Osteoblast (primary cell): ENCODE results near the gene HP1BP3. TPM values are rescaled to one million over a fixed set of nuclear protein-coding genes. Genes with fewer than 3 reads are reported as not detected.

Source experiments
- DNase-seq: peaks from one replicate; pipeline ENCODE4 v3.0.0; 2011; ENCODE audit warnings: low spot score, mixed read lengths; ENCODE audit not compliant: insufficient read length; ENCODE audit errors: missing footprints
- H2AFZ ChIP-seq: 2 replicates; pipeline ENCODE4 v1.6.0; 2011; ENCODE audit warnings: mild to moderate bottlenecking, low read length
- H3K27ac ChIP-seq: 2 replicates; pipeline ENCODE4 v1.5.1; 2011; ENCODE audit warnings: mild to moderate bottlenecking, low read depth, low read length, moderate library complexity
- H3K27me3 ChIP-seq: 2 replicates; pipeline ENCODE4 v1.6.0; 2012; ENCODE audit warnings: mild to moderate bottlenecking, control low read depth, inconsistent platforms, low read length, moderate library complexity; ENCODE audit not compliant: insufficient read depth
- H3K36me3 ChIP-seq: 2 replicates; pipeline ENCODE4 v1.5.1; 2011; ENCODE audit warnings: mild to moderate bottlenecking, low read length, control low read depth, moderate library complexity; ENCODE audit not compliant: insufficient read depth
- H3K4me1 ChIP-seq: 2 replicates; pipeline ENCODE4 v1.5.1; 2011; ENCODE audit warnings: mild to moderate bottlenecking, low read length, control low read depth, moderate library complexity; ENCODE audit not compliant: insufficient read depth
- H3K4me2 ChIP-seq: 2 replicates; pipeline ENCODE4 v1.6.0; 2011; ENCODE audit warnings: mild to moderate bottlenecking, low read length; ENCODE audit not compliant: insufficient read depth
- H3K4me3 ChIP-seq: fragments of 200-600 bp; sonication (generic); 3 replicates; pipeline ENCODE4 v1.5.1; 2012; ENCODE audit warnings: mild to moderate bottlenecking, low read length, inconsistent platforms; ENCODE audit not compliant: insufficient read depth
- H3K79me2 ChIP-seq: 2 replicates; pipeline ENCODE4 v1.6.0; 2012; ENCODE audit warnings: mild to moderate bottlenecking, low read length, control low read depth, inconsistent platforms; ENCODE audit not compliant: insufficient read depth
- H3K9me3 ChIP-seq: 2 replicates; pipeline ENCODE4 v1.5.1; 2011; ENCODE audit warnings: low read depth, low read length, control low read depth
- H4K20me1 ChIP-seq: 2 replicates; pipeline ENCODE4 v1.6.0; 2012; ENCODE audit warnings: mild to moderate bottlenecking, low read length, control low read depth; ENCODE audit not compliant: insufficient read depth
- total RNA-seq: library from RNA; depleted of rRNA; stranded (reverse); fragments of >200 nt; gene quantifications from 2 replicates; pipeline ENCODE4 v1.2.3, GENCODE V29; 2012
- TF ChIP-seq, protein P1 (sequence below): IDR thresholded peaks from 2 replicates; pipeline ENCODE4 v1.5.1; 2011; ENCODE audit warnings: mild to moderate bottlenecking, low read depth, low read length, moderate library complexity; ENCODE audit errors: extremely low read depth

Gene HP1BP3
- total RNA-seq, 1 donor: 267 TPM

DNA sequence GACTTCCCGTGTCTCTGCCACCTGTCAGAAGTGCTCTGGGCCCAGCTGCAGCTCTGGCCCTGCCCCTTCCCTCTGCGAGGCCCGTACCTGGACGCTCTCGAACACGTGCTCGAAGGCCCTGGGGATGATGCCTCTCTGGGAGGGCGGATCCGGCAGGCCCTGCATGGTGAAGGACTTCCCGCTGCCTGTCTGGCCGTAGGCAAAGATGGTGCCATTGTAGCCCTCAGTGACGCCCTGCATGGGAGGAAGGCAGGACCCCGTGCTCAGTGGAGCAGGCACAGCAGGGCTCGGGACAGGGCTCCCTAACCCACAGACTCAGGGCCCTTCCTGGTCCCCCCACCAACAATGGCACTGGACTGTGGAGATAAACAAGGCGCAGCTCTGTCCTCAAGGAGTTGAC, 71.7 kb downstream of the HP1BP3 start:
- Histone ChIP-seq H3K4me3 (no peak overlapping the region), H3K9me3 (no peaks in the 10 kb centered on the region), H2AFZ (no peak overlapping the region), H3K4me1 (no peaks in the 10 kb centered on the region), H3K79me2 (no peaks in the 10 kb centered on the region), H4K20me1 (no peaks in the 10 kb centered on the region), H3K36me3 (no peaks in the 10 kb centered on the region), H3K4me2 (no peak overlapping the region), H3K27me3 (peaks cover 4% of the 10 kb centered on the region), H3K27ac (no peak overlapping the region)
- TF ChIP-seq, protein P1, sequence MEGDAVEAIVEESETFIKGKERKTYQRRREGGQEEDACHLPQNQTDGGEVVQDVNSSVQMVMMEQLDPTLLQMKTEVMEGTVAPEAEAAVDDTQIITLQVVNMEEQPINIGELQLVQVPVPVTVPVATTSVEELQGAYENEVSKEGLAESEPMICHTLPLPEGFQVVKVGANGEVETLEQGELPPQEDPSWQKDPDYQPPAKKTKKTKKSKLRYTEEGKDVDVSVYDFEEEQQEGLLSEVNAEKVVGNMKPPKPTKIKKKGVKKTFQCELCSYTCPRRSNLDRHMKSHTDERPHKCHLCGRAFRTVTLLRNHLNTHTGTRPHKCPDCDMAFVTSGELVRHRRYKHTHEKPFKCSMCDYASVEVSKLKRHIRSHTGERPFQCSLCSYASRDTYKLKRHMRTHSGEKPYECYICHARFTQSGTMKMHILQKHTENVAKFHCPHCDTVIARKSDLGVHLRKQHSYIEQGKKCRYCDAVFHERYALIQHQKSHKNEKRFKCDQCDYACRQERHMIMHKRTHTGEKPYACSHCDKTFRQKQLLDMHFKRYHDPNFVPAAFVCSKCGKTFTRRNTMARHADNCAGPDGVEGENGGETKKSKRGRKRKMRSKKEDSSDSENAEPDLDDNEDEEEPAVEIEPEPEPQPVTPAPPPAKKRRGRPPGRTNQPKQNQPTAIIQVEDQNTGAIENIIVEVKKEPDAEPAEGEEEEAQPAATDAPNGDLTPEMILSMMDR: no peak
- DNase-seq: peak; percentile 65

DNA sequence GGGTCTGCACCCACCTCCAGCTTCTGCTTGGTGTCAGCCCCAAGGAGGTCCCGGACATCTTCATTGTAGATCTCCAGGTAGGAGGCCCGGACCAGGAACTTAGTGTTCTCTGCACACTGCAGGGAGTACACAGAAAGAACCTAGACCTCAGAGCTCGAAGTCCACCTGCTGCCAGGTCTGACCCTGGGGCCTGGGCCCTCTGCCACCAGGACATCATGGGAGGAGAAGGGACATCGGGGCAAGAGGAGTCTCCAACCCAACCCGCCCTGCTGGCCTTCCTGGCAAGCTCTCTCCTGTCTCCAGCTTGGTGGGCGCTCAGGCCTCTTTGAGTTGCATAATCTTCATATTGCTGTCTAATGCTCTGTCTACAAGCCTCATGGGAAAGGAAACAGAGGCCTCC, 73.7 kb downstream of the HP1BP3 start:
- peak; percentile 65 for DNase-seq
- H3K36me3 ChIP-seq: no peaks in the 10 kb centered on the region
- H3K4me3 ChIP-seq: no peak overlapping the region
- H3K27me3 ChIP-seq: peaks cover 4% of the 10 kb centered on the region
- TF ChIP-seq, protein P1: no peak
- no peak overlapping the region for H2AFZ ChIP-seq
- no peaks in the 10 kb centered on the region for H3K79me2 ChIP-seq
- H3K27ac ChIP-seq: no peak overlapping the region
- H3K4me1 ChIP-seq: no peaks in the 10 kb centered on the region
- H3K4me2 ChIP-seq: no peak overlapping the region
- H4K20me1 ChIP-seq: no peaks in the 10 kb centered on the region
- no peaks in the 10 kb centered on the region for H3K9me3 ChIP-seq

DNA sequence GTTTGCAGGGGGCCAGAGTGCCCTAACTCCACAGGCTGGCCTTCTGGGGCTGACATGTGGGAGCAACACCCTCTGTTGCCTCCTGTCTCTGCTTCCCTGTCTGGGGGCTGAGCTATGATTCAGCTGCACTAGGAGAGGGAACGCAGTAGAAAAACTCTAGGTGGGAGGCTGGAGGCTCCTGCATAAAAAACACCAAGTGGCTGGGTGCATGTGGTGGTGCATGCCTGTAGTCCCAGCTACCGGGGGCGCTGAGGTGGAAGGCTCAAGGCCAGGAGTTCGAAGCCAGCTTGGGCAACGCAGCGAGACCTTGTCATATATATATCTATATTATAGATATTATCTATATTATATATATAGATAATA, 74.9 kb downstream of the HP1BP3 start:
- Histone ChIP-seq H3K4me3 (no peak overlapping the region), H3K4me1 (no peaks in the 10 kb centered on the region), H4K20me1 (no peaks in the 10 kb centered on the region), H3K27ac (no peak overlapping the region), H2AFZ (no peak overlapping the region), H3K27me3 (no peaks in the 10 kb centered on the region), H3K79me2 (no peaks in the 10 kb centered on the region), H3K36me3 (no peaks in the 10 kb centered on the region), H3K9me3 (no peaks in the 10 kb centered on the region), H3K4me2 (no peak overlapping the region)
- TF ChIP-seq, protein P1: no peak
- peak; percentile 65 for DNase-seq

DNA sequence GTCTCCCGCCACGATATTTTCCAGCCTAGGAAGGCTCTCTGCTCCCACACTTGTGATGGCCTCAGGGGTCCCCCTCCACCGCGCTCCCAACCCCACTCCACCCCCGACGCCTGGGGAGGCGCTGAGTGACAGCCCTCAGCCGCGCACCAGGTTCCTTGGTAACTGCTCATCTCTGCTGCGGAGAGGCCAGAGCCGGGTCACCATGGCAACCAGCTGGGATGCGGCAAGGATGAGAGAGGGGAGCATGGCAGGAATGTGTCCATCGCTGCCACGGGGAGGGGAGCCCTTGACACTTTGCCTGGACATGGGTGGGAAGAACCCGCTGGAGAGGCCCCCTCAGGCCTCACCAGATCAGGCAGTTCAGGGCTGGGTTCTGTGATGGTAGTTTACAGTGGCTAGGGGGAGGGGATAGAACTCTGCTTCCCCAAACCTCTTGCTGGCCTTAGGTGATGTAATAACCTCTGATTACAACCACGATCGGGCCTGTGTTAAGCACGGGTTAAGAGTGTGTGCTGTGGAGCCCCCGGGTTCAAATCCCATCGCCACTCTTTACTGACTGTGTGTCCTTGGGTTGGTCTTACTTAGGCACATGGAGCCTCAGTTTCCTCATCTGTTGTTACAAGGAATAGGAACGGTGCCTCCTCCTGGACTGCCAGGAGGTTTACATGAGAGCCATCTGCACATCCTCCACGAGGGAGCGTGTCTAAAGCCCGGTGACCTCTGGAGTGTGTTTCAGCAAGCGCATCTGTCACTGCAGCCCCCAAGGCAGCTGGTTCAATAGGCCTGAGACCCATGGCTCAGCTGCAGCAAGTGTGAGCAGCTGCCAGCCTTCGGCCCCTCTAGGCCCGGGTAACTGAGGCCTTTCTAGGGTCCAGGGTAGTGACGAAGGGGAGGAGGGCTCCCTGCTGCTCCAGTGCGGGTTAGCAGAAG, 75.6 kb downstream of the HP1BP3 start:
- no peak for DNase-seq
- no peaks in the 10 kb centered on the region for H3K27me3 ChIP-seq
- no peak overlapping the region for H3K27ac ChIP-seq
- no peak overlapping the region for H3K4me3 ChIP-seq
- no peaks in the 10 kb centered on the region for H3K79me2 ChIP-seq
- H4K20me1 ChIP-seq: no peaks in the 10 kb centered on the region
- H3K9me3 ChIP-seq: no peaks in the 10 kb centered on the region
- no peaks in the 10 kb centered on the region for H3K36me3 ChIP-seq
- no peak overlapping the region for H3K4me2 ChIP-seq
- no peak overlapping the region for H2AFZ ChIP-seq
- H3K4me1 ChIP-seq: no peaks in the 10 kb centered on the region
- TF ChIP-seq, protein P1: no peak
